HS-27A (cell line): ENCODE data around the gene CPD.

Experiments
- DNase-seq: peaks from one replicate; pipeline ENCODE4 v3.0.0-alpha.2; 2012; ENCODE audit warnings: low read depth, missing footprints

CPD gene

DNA sequence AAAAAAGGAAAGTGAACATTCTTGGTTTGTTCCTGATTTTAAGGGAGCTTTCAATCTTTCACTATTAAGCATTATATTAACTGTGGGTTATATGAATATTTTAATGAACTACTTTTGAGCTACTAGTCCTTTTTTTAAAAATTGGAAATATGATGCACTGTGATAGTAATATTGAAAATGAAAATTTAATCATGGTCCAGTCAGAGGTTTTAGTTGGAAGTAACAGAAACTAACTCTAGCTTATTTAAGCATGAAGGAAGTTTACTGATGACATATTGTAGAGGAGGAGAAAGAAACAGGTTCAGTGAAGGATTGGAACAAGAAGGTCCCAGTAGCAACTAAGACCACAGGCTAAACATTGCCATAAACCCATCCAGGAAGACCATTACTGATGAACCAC lies 24.0 kb upstream of the CPD start:
- no peak for DNase-seq

DNA sequence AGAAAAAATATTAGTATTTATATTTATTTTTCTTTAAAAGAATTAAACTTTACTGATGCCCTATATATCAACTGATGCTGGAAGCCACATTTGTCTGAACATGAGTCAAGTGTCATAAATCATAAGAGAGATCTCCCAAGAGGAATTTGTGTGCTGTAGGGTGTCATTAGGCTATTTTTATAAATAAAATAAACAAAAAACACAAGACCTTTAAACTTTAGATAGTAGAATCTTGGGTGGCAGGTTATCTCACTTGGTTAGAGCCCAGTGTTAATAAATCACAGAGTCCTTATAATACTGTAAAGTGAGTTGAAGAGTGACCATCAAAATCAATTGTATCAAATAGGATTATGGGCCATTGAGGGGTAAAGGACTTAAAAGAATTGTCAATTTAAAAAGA lies 21.3 kb upstream of the CPD start:
- DNase-seq, result no peak

DNA sequence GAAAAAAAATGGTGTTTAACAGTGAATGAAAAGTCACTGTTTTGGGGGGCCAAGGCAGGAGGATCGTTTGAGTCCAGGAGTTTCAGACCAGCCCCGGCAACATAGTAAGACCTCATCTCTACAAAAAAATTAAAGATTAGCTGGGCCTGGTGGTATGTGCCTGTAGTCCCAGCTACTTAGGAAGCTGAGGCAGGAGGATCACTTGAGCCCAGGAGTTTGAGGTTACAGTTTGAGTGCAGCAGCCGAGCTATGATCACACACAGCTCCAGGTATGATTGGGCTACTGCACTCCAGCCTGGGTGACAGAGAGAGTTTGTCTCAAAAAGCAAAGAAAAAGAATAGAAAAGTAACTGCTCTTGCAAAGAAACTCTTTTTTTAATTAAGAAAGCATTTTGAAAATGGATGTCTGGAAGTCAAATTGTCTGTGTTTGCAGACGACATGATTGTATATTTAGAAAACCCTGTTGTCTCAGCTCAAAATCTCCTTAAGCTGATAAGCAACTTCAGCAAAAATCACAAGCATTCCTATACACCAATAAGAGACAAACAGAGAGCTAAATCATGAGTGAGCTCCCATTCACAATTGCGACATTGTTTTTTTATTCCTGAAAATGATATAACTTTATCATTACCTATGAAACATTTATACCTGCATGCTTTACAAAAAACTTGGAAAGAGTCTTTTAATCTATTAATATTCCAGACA lies 20.5 kb upstream of the CPD start:
- DNase-seq, result no peak

DNA sequence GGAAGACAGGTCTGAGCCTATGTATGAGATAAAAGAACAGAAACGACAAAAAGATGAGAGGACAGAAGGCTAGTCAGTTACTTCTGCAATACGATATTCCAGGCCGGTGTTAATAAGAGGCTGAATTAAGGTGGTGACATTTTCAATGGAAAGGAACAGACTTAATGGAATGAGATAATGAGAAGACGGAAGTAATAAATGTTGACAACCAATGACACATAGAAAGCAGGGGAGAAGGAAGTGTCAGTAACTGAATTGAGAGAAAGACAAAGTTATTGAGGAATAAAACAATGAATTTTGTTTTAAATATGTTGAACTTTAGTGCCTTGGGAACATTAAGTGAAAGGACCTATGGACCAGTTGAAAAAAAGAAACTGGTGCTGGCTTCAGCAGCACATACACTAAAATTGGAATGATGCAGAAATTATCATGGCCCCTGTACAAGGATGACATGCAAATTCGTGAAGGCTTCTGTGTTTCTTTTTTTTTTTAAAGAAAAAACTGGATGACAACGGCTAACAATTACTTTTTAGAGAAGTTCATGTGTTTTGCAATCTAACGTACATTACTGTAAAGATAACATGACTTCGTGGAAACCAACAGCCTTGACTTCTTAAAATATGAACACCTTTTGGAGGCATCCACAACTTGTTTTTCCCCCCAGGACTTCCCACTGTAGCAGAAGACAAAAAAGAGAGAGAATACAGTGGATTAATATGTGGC lies 18.5 kb upstream of the CPD start:
- DNase-seq, result no peak

DNA sequence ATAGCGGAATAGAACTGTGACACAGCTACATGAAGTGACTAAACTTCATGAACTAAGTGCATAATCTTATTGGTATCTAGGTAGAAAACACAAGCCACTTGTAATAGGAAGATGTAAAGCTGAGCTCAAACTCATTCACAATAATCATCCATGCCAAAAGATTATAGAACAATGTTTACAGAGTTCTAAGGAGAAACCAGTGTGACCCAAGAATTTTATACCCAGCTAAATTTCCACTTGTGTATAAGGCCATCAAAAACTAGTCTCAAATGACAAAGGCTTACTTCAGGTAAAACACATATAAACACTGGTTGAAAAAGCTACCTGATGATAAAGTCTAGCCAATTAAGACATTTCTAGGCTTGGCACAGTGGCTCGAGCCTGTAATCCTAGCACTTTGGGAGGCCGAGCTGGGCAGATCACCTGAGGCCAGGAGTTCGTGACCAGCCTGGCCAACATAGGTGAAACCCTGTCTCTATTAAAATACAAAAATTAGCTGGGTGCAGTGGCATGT lies 16.9 kb upstream of the CPD start:
- DNase-seq, result no peak

DNA sequence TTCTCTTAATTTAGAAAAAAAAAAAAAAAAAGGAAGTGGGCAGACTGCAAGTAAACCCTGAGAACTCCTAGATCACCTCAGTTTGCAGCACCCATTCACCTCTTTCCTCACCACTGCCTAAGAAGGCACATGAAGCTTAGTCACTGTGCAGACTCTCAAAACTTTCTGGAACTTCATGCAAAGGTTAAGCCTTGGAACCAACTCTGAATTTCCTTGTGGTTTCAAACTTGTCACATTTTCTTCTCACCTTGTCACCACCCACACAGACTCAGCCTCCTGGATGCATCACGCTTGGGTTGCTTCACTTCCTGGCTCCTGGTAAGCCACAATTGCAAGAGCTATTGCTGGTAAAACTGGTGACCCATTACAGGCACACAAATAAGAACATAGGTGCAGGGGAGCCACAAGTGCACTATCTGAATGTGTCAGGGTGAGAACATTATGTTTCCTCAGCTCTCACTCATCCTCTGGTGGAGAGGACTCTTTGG lies 15.0 kb upstream of the CPD start:
- no peak for DNase-seq

DNA sequence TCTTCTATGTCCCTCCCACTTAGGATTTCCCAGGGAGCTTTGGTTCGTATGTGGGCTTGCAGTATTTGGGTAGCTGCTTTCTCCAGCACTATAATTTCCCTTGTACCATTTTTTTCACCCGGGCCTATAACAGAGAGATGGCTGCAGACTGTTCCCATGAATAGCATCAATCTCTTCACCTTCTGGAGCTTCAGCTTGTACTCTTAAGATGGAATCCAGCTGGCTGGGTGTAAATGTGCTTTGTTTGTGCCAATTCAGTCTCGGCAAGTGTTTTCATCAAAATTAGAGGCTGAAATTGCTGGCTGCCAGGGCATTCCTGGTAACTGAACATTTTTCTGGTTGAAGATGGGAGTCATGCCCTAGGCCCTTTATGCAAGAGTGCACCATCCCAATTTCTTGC lies 12.2 kb upstream of the CPD start:
- DNase-seq, result no peak

DNA sequence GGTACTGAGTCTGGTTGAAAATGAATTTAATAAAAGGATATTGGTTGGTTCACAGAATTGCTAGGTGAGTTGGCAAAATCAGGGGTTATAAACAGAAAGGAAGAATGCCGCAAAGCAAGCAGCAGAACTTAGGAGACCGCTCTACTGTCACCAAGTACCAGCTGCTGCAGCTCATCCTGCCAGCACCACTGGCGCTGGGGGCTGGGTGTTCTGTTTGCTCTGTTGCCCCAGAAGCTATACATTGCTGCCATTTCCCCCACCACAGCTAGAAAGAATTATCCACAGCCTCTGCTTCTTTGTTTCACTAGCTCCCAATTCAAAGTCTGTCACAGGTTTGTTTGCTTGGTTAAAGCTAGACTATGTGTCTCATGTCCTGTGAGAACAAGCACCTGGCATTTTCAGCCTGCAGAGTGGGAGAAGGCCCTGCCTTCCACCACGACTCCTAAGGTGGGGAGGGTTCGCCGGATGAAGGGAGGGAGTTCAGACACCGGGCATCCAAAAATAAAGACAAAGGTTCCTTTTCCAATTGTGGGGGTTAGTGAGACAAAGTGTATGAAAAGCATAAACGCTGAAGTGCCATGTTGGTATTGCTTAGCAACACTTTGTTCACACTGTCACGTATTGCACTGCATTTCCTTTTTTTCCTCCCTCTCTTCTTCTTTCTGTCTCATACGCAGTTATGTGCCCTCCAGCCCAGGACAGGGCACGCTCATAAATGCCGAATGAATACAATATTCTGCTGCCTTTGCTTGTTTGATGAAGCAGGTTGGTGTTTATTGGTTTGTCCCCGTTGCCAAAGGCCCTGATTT lies 9.6 kb upstream of the CPD start:
- DNase-seq, result no peak

DNA sequence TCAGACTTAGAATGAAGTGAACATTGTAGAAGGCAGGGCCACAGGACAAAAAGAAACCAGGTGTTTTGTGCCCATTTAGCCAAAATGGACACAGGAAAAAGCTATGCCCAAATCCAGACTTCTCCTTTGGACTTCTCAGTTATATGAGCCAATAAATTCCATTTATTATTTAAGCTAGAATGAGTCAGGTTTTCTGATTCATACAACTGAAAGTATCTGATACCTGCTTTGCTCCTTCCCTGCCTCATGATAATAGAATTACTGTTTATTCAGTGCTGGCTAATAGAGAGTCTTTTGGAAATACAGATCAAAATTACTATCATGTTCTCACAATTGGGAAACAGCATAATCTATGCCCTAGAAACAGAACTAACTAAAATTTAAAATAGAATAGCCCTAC lies 8.7 kb upstream of the CPD start:
- no peak for DNase-seq

DNA sequence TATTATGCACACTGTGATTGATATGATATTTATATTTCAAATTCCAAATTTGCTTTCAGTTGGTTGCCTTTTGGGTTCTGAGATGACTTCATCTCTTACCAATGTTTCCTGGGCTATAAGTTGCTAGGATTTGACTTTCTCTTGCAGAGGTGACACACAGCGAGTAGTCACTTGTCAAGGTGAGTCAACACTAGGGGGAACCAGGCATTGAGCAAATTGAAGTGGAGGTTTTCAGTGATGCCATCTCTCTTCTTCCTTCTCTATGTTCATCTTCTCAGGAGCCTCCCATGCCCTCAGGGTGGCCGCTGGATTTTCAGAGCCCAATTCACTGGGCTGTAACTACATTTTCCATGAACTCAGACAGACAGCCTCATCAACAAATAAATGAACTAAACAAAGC lies 6.0 kb upstream of the CPD start:
- DNase-seq, result no peak

DNA sequence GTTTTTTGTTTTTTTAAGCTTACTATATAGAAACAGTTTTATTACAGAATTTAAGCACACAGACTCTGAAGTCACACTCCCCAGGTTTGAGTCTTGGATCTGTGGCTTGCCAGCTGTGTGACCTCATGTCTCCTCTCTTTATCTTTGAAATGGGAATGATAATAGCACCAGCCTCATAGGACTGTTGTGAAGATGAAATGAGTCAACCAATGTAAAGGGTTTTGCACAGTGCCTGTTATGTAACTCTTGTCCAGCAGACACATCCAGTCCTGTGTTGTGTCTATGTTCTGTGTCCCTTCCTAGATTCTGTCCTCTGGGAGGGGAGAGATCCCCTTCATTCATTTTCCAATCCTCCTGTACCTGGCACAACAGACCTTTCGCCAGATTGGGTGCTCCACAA lies 3.1 kb upstream of the CPD start:
- DNase-seq, result no peak

DNA sequence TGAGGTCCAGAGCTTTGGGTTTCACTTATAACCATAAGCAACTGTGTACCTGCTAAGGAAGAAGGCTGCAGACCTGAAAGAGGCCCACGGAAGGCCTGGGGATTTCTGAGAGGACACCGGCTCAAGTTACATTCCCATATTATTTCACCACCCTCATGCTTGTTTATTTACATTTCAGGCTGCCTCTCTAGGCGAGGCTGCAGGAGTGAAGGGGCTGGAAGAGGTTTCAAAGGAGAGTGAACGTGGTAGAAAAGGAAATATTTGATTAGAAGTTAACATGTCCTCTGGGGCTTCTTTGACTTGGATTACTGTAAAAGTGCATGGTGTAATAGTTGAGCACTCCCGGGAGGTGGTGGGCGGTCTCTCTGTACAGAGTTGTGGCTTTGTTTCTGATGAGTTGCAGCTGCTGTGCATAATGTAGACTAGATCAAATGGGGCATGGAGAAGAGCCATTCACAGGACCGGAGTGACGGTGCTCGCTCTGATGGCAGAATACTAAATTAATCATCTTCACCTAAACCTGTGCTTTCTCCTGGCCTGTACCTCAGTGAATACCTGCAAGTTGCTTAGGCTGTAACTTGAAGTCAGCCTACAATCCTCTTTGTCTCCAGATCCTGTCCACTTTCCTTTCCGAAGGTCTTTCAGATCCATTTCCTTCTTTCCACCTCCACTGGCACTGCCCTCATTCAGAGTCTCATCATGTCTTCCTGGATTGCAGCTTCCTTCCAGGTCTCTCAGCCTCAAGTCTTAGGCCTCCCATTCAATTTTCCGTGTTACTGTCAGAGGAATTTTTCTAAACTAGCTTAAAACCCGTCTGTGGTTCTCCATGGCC lies 1.9 kb upstream of the CPD start:
- no peak for DNase-seq

DNA sequence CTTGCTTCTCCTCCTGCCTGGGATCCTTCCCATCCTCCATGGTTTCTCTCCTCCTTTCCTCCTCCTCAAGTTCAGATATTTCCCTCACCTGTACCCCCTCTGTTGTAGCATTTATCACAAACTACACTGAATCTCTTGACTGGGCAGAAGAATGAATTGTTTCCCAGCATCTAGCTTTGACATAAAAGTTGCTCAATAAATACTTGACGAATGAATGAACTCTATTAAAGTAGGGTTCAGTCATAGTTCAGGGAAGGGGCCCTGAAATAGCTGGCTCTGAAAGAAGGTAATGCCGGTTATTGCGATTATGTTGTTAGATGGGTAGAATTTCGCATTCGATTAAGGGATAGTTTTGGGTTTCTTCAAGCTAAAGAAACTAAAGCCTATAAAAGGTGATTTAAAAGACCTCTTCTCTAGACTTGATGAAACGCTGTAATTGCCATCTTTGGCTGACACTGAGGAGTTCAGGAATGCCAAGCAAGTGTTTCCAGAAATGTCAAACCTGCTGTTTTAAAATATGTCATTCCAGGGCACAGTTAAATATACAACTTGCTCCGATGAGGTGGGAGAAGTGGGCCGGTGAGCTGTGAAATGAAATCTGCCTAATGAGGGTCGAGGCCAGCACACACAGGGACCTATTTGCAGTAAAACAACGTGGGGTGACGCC lies 1.0 kb upstream of the CPD start:
- DNase-seq, result no peak

DNA sequence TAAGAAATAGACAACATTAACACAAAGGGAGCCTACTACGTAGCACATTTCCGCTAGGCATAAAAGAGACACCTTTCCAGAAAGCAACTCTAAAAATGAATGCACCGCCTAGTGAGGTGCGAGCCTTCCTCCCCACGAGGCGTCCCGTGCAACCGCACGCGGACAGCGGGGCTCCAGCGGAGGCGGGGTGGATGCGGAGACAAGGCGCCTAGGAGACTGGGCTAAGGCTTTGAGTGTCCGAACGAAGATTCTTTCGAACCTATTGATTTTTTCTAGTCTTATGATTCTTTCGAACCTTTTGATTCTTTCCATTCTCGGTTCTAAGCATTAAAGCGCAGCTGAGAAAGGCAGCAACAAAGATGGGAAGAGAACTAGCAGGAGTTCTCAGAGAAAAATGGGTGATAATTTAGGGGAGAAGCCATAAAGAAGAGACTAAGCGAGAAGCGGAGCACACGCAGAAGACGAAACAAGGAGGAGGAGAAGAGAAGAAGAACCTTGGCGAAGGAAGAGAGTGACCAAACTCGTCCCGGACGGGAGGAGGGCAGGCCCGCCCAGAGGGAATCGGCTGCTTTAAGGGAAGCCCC lies 394 bp upstream of the CPD start:
- no peak for DNase-seq

DNA sequence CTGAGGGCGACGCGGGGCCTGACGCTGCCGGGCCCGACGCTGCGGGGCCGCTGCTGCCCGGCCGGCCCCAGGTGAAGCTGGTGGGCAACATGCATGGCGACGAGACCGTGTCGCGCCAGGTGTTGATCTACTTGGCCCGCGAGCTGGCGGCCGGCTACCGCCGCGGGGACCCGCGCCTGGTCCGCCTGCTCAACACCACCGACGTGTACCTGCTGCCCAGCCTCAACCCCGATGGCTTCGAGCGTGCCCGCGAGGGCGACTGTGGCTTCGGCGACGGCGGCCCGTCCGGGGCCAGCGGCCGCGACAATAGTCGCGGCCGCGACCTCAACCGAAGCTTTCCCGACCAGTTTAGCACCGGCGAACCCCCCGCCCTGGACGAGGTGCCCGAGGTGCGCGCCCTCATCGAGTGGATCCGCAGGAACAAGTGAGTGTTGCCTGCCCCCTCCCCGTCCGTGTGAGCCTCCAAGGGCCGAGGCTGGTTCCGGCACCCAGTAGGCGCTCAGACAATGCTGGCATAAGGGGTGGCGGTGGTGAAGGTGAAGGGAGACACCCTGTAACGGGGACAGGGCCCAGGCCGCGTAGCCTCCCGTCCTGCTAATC lies 676 bp downstream of the CPD start:
- no peak for DNase-seq

DNA sequence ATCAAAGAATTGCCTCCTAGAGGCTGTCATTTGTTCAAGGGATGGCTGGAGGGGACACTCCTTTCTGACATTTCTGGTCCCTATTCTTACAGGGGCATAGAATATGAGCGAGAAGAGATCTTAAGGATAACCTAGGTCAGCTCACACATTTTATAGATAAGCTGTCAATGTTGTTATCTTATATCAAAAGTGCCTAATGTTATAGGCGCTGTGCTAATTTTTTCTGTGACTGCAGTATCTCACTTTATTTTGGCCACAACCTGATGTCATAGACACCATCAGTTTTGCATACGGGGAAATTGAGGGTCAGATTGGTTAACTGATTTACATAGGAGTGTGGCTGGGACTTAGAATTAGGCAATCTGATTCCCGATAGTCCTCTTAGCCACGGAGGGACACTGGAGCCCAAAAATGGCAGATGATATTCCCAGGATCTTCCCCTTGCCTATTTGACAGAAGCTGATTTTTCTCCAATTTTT lies 1.2 kb downstream of the CPD start:
- DNase-seq, result no peak

DNA sequence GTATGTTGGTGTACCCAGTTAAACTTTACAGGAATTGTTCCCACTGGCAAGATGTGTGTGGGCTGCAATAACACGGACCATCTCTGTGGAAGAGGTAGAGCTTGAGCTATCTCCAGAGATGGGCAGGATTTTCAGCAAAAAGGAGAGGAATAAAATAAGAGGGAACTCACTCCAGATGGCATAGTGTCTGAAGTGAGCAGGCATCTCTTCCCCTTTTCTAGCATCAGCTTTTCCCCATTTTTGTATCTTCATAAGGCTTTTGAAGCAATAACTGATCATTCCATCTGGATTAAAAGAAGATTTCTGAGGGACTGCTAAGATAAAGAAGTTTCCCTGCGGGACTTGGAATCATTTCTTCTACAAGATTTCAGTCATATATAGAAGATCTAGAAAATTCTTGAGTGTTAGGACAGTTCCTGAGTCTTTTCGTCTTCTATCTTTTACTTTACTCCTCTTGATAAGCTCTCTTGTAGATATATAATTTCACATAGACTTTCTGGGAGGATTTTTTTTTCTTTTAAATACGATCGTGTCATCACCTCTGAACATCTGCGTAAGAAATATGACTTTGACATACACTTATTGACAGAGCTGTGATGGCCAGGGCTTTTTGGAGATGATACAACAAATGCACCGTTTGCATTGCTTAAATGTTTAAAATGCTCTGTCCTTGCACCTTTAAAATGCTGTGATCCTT lies 2.1 kb downstream of the CPD start:
- no peak for DNase-seq

DNA sequence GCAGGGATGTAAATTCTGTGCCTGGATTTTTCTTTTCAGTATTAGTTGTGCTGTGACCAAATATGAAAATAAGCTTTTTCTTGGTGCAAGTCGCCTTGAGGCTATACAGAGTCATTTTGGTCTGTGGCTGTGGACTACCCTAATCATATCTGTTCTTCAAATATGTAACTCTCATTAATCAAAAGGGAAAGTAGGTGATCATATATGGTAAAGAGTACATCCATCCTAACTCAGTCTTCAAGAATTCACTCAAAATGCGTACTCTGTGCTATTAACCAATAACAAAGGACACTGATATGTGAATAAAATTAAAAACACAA lies 2.6 kb downstream of the CPD start:
- no peak for DNase-seq

DNA sequence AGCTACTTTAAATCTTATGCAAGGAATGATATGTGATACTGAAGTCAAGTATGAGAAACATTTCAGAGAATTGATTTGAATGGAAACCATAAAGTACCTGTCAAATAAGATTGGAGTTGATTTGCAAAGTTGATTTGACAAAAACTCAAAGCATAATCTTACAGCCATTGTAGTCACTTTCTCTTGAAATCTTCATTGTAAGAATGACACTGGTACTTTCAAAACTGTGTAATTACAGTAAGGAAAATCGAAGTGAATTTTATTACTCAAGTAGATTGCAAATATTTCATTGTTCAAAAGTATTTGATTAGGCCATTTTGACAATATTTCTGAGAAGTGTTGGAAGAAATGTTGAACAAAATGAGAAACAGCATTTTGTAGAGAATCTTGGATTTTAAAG lies 3.6 kb downstream of the CPD start:
- no peak for DNase-seq
